HG03064 (cell line): Measurements from ENCODE around the gene ADCY5.

Experiments used
- ATAC-seq: cut with Tn5 transposase; IDR thresholded peaks from one replicate; pipeline ENCODE4 v1.9.1; 2021; ENCODE audit warnings: low read depth; ENCODE audit not compliant: unreplicated experiment

Gene ADCY5

GRCh38 chr3:123313889-123314288, 135.0 kb downstream of the ADCY5 start:
- no peak for ATAC-seq

DNA sequence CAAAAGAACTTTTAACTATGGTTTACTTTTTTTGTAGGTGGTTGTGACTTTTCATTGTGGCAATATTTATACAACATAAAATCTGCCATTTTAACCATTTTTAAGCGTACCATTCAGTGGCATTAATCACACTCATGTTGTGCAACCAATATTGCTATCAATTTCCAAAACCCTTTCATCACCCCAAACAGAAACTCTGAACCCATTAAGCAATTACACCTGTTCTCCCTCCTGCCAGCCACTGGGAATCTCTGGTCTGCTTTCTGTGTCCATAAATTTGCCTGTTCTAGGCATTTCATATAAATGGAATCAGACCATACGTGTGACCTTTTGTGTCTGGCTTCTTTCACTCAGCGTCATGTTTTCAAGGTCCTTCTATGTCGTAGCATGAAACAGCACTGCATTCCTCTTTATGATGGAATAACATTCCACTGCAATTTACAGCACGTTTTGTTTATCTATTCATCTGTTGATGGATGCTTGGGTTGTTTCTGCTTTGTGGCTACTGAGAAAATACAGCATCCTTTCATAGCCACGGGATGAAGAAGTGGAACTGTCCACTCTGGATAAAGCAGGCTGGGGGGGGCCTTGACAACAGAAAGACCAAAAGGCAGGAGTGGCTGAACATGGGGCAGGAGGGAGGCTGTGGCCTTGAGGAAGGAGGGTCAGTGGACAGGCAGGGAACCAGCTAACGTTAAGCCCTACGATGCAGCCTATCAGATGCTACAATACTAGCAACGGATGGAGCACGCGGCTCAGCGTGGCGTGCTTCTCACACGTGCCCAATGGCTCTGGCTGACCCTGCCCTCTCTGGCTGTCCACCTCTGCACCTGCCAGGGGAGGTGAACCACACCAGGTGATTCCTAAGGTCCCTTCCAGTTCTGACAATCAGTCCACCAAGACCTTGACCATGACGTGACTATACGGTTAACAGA, 136.3 kb downstream of the ADCY5 start:
- ATAC-seq: no peak

DNA sequence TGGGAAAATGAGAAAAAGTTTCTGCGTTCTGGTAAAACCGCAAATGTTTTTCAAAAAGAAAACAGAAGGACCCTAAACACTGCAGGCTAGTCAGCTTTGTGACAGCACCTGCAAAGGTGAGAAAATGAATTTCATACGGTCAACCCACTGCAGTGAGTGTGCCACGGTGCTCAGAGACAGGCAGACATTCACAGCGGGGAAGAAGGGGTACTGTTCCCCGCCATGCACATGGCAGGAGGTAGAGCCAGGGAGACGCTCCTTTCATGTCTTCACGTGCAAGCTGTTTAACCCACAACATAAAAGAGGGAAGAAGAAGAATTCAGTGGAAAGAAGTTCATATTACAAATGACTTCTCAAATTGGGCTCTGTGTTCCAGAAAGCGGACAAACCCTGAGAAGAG, 137.7 kb downstream of the ADCY5 start:
- no peak for ATAC-seq

- ATAC-seq: no peak
Measured at GRCh38 chr3:123310741-123311140, 138.1 kb downstream of the ADCY5 start.

- no peak for ATAC-seq
Measured at GRCh38 chr3:123310186-123310585, 138.7 kb downstream of the ADCY5 start.

GRCh38 chr3:123307064-123307463, 141.8 kb downstream of the ADCY5 start:
- no peak for ATAC-seq

DNA sequence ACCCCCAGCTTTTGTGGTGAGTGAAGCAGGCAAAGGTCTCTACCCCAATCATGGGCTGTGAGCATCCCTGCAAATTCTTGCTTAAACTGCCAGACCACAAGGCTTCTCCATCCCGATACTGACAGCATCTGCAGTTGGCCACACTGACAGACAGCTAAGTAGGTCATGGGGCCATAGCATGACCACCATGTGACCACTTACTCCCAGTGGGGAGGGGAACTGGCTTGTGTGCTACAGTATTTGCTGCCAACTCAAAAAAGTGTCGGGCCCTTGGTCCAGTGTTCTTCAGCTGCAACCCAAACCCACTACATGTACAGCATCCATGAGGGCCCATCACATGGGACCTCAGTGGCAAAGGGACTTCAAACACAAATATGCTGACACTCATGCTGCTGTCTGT, 143.7 kb downstream of the ADCY5 start:
- no peak for ATAC-seq

GRCh38 chr3:123303976-123304560, 144.8 kb downstream of the ADCY5 start:
- ATAC-seq: no peak

- no peak for ATAC-seq
Measured at GRCh38 chr3:123302961-123303360, 145.9 kb downstream of the ADCY5 start.

DNA sequence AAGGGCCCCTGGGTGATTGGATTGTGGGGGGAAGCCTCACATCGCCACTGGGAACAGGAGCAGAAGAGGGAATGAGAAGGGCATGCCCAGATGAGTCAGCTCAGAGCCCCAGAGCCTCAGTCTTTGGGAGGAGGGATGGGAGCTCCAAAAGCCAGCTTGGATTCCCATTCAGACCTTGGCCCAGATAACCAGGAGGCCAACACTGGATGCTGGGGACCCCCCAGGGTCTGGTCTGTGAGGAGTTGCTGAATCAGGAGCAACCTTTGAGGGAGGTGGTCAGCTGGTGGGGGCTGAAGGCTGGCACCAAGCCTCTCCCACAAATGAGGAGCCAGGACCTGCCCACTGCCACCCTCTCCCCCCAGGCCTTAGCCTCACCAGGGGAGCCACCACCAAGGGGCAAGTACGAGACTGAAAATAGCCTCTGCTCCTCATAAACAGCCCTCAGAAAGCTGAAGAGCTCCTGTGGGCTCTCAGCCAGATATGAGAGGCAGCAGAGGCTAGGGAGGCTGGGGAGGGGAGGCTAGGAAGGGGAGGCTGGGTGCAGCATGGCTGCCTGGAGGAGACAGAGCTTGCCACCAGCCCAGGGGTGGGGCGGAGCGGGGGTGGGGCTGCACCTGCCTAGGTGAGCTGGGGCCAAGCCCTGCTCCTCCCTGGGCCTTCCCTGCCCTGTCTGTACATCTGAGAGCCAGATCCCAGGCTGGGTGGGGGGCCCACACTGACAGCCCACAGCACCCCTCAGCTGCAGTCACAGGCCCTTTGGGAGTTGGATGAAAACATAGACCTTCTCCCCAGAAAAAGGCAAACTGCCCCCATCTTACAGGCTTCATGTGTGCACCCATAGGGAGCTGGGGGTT, 147.3 kb downstream of the ADCY5 start:
- no peak for ATAC-seq

DNA sequence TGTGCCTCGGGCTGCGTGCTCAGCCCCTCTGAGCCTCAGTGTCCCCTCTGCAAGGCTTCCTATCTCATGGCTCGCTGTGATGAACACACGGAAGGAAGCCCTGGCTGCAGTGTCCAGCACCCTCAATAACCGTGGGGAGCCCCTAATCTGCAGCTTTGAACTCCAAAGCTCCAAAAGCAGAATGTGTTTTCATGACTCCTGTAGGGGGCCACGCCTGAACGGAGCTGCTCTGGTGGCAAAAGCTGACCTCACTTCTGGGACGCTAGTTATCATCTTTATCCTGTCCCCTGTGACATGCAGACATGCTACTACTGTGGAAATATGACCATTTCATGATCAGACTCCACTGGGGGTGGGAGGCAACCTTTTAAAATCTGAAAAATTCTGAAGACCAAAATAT, 148.3 kb downstream of the ADCY5 start:
- ATAC-seq: no peak

DNA sequence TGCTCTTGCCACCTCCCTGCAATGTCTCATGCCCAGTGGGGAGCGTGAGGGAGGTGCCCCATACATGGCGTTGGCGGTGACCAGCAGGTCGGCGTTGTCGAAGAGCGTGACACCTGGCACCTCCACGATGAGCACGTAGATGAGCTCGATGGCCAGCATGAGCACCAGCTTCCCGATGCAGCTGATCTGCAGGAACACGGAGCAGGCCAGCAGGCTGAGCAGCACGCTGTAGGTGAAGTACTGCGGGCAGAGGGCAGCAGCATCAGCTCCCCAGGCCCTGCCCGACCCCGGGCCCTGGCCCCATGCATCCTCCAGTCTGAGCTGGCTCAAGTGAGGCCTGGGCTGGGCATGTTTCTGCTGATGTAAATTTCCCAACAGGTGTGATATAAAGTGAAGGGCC, 148.8 kb downstream of the ADCY5 start:
- ATAC-seq: no peak

- no peak for ATAC-seq
Measured at GRCh38 chr3:123299581-123299980, 149.3 kb downstream of the ADCY5 start.

DNA sequence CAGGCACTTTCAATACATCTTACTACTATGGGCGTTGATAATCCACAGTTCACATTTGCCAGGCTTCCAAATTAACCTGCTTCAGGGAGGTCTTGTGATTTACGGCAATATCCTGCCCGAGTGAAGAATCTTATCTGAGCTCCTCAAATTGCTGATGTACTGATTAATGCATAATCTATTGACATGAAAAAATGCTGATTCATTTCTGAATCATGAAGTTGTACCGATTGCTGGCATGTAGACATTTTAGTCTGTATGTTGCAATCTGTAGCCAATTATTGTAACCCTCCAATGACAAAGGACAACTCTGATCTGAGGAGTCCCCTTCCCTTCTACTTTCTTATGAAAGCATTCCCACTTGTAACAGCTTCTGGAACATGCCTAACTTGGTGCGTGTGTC, 150.0 kb downstream of the ADCY5 start:
- no peak for ATAC-seq

- ATAC-seq: no peak
Measured at GRCh38 chr3:123297627-123297899, 151.3 kb downstream of the ADCY5 start.

DNA sequence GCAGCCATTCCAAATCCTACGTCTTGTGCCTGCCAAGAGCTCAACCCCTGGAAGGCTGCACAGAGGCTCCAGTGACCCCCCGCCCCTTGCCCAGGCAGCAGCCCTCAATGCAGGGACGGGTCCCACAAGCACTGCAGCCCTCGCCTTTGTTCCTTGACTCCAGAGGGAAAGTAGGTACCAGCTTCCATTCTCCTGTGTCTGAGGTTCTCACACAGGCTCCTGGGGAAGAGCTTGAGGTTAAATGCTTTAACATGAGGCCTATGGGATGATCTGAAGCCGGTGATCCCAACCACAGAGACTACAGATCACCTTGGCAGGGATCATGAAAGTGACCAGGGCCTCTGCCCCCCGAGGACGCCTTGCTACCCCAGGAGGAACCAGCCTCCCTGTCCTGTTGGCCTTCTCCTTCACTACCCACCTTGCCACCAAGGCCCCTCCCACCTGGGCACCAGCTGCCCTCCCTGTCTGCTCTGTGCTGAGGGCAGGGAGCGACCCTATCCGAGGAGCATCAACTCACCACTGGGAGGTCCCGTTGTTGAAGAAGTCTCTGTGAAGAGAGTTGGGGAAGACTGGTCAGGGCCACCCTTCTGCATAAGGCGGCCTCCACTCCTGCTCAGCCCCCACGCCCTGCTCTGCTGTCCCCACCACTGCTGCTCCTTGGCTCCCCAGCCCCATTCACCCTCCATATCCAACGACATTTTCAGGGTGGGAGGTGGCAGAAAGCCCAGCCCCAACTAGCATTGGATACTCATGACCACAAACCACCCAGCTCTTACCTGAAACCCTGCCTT, 151.9 kb downstream of the ADCY5 start:
- ATAC-seq: no peak

- no peak for ATAC-seq
Measured at GRCh38 chr3:123296261-123296660, 152.6 kb downstream of the ADCY5 start.

DNA sequence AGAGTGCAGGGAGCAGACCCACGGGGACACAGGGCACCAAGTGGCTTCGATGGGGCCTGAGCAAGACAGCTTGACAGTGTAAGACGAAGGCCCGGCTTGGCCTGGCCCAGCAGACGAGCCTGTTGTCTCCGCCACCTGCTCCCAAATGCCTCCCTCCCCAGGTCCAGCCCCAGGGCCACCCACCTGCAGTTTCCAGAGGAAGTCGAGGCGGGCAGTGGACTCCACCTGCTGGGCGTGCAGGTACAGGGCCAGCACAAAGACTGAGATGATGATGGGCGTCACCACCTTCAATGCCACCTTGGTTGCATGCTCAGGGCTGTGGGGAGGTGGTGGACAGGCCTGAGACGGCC, 153.0 kb downstream of the ADCY5 start:
- no peak for ATAC-seq

GRCh38 chr3:123295171-123295900, 153.6 kb downstream of the ADCY5 start:
- no peak for ATAC-seq

- ATAC-seq: no peak
Measured at GRCh38 chr3:123294296-123294938, 154.5 kb downstream of the ADCY5 start.
